ENCODE results near the gene TLR9. TPM values are rescaled to one million over a fixed set of nuclear protein-coding genes. Genes with fewer than 3 reads are reported as not detected.
A peak's percentile ranks its signal among the peaks of the same experiment; 100 is the strongest.

Gene TLR9
- total RNA-seq, 1 experiment from 2014 or later = not detected

- peak overlapping the region; percentile 35 for H3K9ac ChIP-seq (ENCODE audit: low read length)
- DNase-seq (peak; percentile 95), ATAC-seq (peak; percentile 55)
- CTCF ChIA-PET = interaction anchor here (1.1 kb wide), 1 partner anchor 13 kb away, joined by 3 read pairs; no protein-coding TSS in a partner anchor
- H4K20me1 ChIP-seq (ENCODE audit: low read length) = no peaks in the 10 kb centered on the region
- H3F3A ChIP-seq (ENCODE audit: low read length, unreplicated experiment) = peaks cover 5% of the 10 kb centered on the region
- no peaks in the 10 kb centered on the region for H3K27me3 ChIP-seq (ENCODE audit: low read length)
- TF ChIP-seq EZH2phosphoT487 (IDR thresholded peaks at IDR 0.05; ENCODE audit: borderline replicate concordance, low read length) (no peak), CTCF (conservative IDR thresholded peaks at IDR 0.05; ENCODE audit: low read depth, low read length) (no peak), EZH2 (IDR thresholded peaks at IDR 0.05; ENCODE audit: low read length, unreplicated experiment) (no peak)
- peak overlapping the region; percentile 88 for H3K27ac ChIP-seq (ENCODE audit: low read length)
- H3K4me2 ChIP-seq (ENCODE audit: low read length) = peak overlapping the region; percentile 47
- H3K79me2 ChIP-seq (ENCODE audit: low read length) = peaks cover 14% of the 10 kb centered on the region; the same call in 1 of the 2 replicates
- intact Hi-C loops (cut with micrococcal nuclease) = loop anchor here (2.0 kb wide), 1 partner anchor 35 kb away; no protein-coding TSS in a partner anchor
- POLR2A ChIA-PET (ENCODE audit: unreplicated experiment) = interaction anchor here (0.5 to 0.6 kb wide), 3 partner anchors 12 to 153 kb away, joined by 3 to 11 read pairs (median 4); no protein-coding TSS in a partner anchor
- H3K4me1 ChIP-seq (ENCODE audit: insufficient read depth, low read length) = peaks cover 45% of the 10 kb centered on the region
- peaks cover 87% of the 10 kb centered on the region for H3K36me3 ChIP-seq (ENCODE audit: low read depth, low read length)
- no peak overlapping the region for H2AFZ ChIP-seq (ENCODE audit: low read length)
- H3K9me3 ChIP-seq (ENCODE audit: low read length) = no peaks in the 10 kb centered on the region
- no peak overlapping the region for H3K4me3 ChIP-seq (ENCODE audit: low read length)
- no peaks in the 10 kb centered on the region for H3K9me2 ChIP-seq (replicated peaks; ENCODE audit: low read length)
- BruUV-seq (replicated peaks) = no TSS peak
Observed at GRCh38 chr3:52205727-52206372, 19.6 kb downstream of the TLR9 start.

GRCh38 chr3:52204337-52205073 is 20.9 kb downstream of the TLR9 start:
- Histone ChIP-seq H3K27ac (ENCODE audit: low read length) (peak overlapping the region; percentile 88), H3K36me3 (ENCODE audit: low read depth, low read length) (peaks cover 79% of the 10 kb centered on the region), H4K20me1 (ENCODE audit: low read length) (no peaks in the 10 kb centered on the region), H3K4me3 (ENCODE audit: low read length) (no peak overlapping the region), H3F3A (ENCODE audit: low read length, unreplicated experiment) (peaks cover 5% of the 10 kb centered on the region), H3K9me2 (replicated peaks; ENCODE audit: low read length) (no peaks in the 10 kb centered on the region), H3K79me2 (ENCODE audit: low read length) (peaks cover 27% of the 10 kb centered on the region), H3K4me1 (ENCODE audit: insufficient read depth, low read length) (peaks cover 45% of the 10 kb centered on the region), H3K27me3 (ENCODE audit: low read length) (no peaks in the 10 kb centered on the region), H3K4me2 (ENCODE audit: low read length) (peak overlapping the region; percentile 47; the same call in 1 of the 2 replicates), H3K9me3 (ENCODE audit: low read length) (no peaks in the 10 kb centered on the region), H2AFZ (ENCODE audit: low read length) (no peak overlapping the region), H3K9ac (ENCODE audit: low read length) (no peak overlapping the region)
- intact Hi-C loops (cut with micrococcal nuclease) = loop anchor here (2.0 kb wide), 1 partner anchor 34 kb away; no protein-coding TSS in a partner anchor
- ATAC-seq = peak; percentile 51
- TF ChIP-seq EZH2phosphoT487 (IDR thresholded peaks at IDR 0.05; ENCODE audit: borderline replicate concordance, low read length) (no peak), CTCF (conservative IDR thresholded peaks at IDR 0.05; ENCODE audit: low read depth, low read length) (no peak), EZH2 (IDR thresholded peaks at IDR 0.05; ENCODE audit: low read length, unreplicated experiment) (no peak)
- peak; percentile 66 for DNase-seq
- ChIA-PET POLR2A (ENCODE audit: unreplicated experiment) (interaction anchor here (0.7 kb wide), 2 partner anchors 33 to 236 kb away, joined by 3 read pairs; no protein-coding TSS in a partner anchor), CTCF (interaction anchor here (1.1 kb wide), 1 partner anchor 16 kb away, joined by 3 read pairs; no protein-coding TSS in a partner anchor)
- BruUV-seq (replicated peaks) = no TSS peak
